Measurements from ENCODE around the gene AAK1. TPM values are rescaled to one million over a fixed set of nuclear protein-coding genes. Genes with fewer than 3 reads are reported as not detected.

Gene AAK1
- total RNA-seq, 2 experiments from 2014 or later: 114 to 115 TPM

DNA sequence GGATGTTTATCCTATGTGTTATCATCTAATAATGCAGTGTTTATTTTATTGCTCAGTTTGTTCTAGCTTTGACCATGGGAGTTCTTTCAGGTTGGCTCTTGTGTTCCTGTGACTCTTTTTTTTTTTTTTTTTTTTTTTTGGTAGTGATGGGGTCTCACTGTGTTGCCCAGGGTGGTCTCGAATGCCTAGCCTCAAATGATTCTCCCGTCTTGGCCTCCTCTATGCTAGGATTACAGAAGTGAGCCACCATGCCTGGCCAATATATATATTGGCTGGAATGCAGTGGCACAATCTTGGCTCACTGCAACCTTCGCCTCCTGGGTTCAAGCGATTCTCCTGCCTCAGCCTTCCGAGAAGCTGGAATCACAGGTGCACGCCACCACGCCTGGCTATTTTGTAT is 187.4 kb downstream of the AAK1 start:
- no peak for DNase-seq
- ChIA-PET CTCF (no interaction called here), POLR2A (interaction anchor here (5.5 kb wide), 1 partner anchor 19 kb away, joined by 25 read pairs; the partner anchor contains the start of gene NFU1)
- H3K36me3 Mint-ChIP-seq (ENCODE audit: low read depth): peaks cover 8% of the 10 kb centered on the region
- H3K4me3 Mint-ChIP-seq: no peak overlapping the region
- no peak for TF ChIP-seq CTCF (IDR thresholded peaks at IDR 0.05)
- H3K9me3 Mint-ChIP-seq: no peaks in the 10 kb centered on the region
- peaks cover 44% of the 10 kb centered on the region for H3K4me1 Mint-ChIP-seq (ENCODE audit: low read depth)
- H3K27me3 Mint-ChIP-seq: no peaks in the 10 kb centered on the region
- ATAC-seq: no peak
- H3K27ac Mint-ChIP-seq: no peak overlapping the region
- intact Hi-C loops (cut with micrococcal nuclease): no loop called here

GRCh38 chr2:69454976-69455375 is 188.6 kb downstream of the AAK1 start:
- ChIA-PET POLR2A (interaction anchor here (5.5 kb wide), 1 partner anchor 17 kb away, joined by 25 read pairs; the partner anchor contains the start of gene NFU1), CTCF (interaction anchor here (3.2 kb wide), 1 partner anchor 111 kb away, joined by 16 read pairs; no protein-coding TSS in a partner anchor)
- H3K27me3 Mint-ChIP-seq: no peaks in the 10 kb centered on the region

DNA sequence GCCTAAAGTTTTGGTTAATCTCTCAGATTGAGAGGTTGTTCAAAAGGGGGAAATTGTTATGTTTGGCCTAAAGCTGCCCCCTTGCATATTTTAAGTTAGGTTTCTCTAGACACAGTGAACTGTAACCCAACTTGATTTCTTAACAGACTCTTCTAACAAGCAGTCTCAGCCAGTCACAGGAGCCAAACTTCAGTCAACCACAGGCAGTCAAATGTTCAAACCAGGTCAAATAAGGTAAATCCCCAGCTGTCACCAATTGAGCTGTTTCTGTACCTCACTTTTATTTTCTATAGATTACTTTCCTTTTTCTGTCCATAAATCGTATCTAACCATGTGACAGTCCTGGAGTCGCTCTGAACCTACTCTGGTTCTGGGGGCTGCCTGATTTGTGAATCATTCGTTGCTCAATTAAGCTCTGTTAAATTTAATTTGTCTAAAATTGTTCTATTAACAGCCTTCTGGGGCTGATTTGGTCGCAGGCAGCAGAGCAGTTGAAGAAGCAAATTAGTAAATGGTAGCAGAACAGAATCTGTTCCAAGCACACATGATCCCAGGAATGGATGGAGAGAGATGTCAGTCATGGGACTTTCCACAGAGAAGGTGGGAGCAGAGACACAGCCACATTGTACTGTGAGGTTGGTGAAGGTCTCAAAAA is 189.9 kb downstream of the AAK1 start:
- peak; percentile 60 for DNase-seq
- POLR2A ChIA-PET: interaction anchor here (0.7 to 5.5 kb wide), 4 partner anchors 10 to 54 kb away, joined by 3 to 25 read pairs (median 4); partner anchors contain the start of gene NFU1
- H3K27me3 Mint-ChIP-seq: no peaks in the 10 kb centered on the region
- peak overlapping the region; percentile 18 for H3K4me3 Mint-ChIP-seq
- peaks cover 38% of the 10 kb centered on the region for H3K4me1 Mint-ChIP-seq (ENCODE audit: low read depth)
- no peaks in the 10 kb centered on the region for H3K36me3 Mint-ChIP-seq (ENCODE audit: low read depth)
- H3K27ac Mint-ChIP-seq: peak overlapping the region; percentile 81
- intact Hi-C loops (cut with micrococcal nuclease): no loop called here
- TF ChIP-seq CTCF (IDR thresholded peaks at IDR 0.05): no peak
- no peaks in the 10 kb centered on the region for H3K9me3 Mint-ChIP-seq
- CTCF ChIA-PET: interaction anchor here (1.1 to 3.2 kb wide), 5 partner anchors 12 to 261 kb away, joined by 3 to 16 read pairs (median 4); partner anchors contain the start of gene NFU1
- peak; percentile 96 for ATAC-seq

More at GRCh38 chr2:69454976-69455375, 188.6 kb downstream of the AAK1 start:
- H3K4me3 Mint-ChIP-seq: no peak overlapping the region
- TF ChIP-seq CTCF (IDR thresholded peaks at IDR 0.05): no peak
- H3K27ac Mint-ChIP-seq: no peak overlapping the region
- intact Hi-C loops (cut with micrococcal nuclease): no loop called here
- no peaks in the 10 kb centered on the region for H3K9me3 Mint-ChIP-seq
- peaks cover 40% of the 10 kb centered on the region for H3K4me1 Mint-ChIP-seq (ENCODE audit: low read depth)
- H3K36me3 Mint-ChIP-seq (ENCODE audit: low read depth): peaks cover 7% of the 10 kb centered on the region
- no peak for ATAC-seq
- no peak for DNase-seq

DNA sequence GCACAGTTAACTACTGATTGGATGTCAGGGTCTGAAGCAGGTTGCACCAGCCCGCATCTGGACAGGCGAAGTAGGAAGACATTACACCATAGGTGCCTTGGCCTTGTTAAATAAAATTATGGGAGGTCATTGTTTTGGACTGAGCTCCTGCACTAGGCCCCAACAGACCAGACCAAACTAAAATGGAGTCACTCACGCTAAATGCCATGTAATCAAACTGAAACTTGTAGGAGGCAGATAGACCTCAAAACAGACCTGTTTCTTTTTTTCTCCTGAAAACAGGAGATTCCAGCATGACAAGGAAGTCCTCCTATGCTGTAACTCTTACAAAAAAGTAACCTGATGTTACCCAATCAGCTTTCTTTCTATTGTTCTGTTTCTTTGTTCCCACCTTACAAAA is 190.9 kb downstream of the AAK1 start:
- H3K9me3 Mint-ChIP-seq: no peaks in the 10 kb centered on the region
- CTCF ChIA-PET: interaction anchor here (1.1 to 3.2 kb wide), 5 partner anchors 13 to 262 kb away, joined by 3 to 16 read pairs (median 4); partner anchors contain the start of gene NFU1
- TF ChIP-seq CTCF (IDR thresholded peaks at IDR 0.05): no peak
- no peaks in the 10 kb centered on the region for H3K36me3 Mint-ChIP-seq (ENCODE audit: low read depth)
- intact Hi-C loops (cut with micrococcal nuclease): no loop called here
- POLR2A ChIA-PET: interaction anchor here (0.5 to 5.5 kb wide), 3 partner anchors 15 to 544 kb away, joined by 3 to 25 read pairs (median 4); partner anchors contain the start of gene NFU1
- no peak overlapping the region for H3K4me3 Mint-ChIP-seq
- ATAC-seq (no peak), DNase-seq (no peak)
- peaks cover 38% of the 10 kb centered on the region for H3K4me1 Mint-ChIP-seq (ENCODE audit: low read depth)
- peak overlapping the region; percentile 81 for H3K27ac Mint-ChIP-seq
- no peaks in the 10 kb centered on the region for H3K27me3 Mint-ChIP-seq
